Activated CD8-positive, alpha-beta T cell treated with anti-CD3 and anti-CD28 coated beads for 36 hours (primary cell): Measurements from ENCODE around the gene RNF151. TPM values are rescaled to one million over a fixed set of nuclear protein-coding genes. Genes with fewer than 3 reads are reported as not detected.
A peak's percentile ranks its signal among the peaks of the same experiment; 100 is the strongest.

Experiments used
- ATAC-seq: fragments of 200-7000 bp; cut with Tn5 transposase; one replicate; pipeline ENCODE4 v1.10.0; 2021; ENCODE audit warnings: mild to moderate bottlenecking, moderate library complexity
- CTCF ChIA-PET: fragments of 350-600 bp; sonication (Branson Sonifier 250); formaldehyde crosslinking; loops from one replicate; lab custom pipeline; 2021; ENCODE audit warnings: antibody characterized with exemption; lab: Charles Lee
- POLR2A ChIA-PET: fragments of 350-600 bp; sonication (Branson Sonifier 250); formaldehyde crosslinking; loops from one replicate; lab custom pipeline; 2021; ENCODE audit warnings: antibody characterized with exemption; lab: Charles Lee
- DNase-seq: peaks from one replicate; pipeline ENCODE4 v3.0.0-alpha.2; 2020
- H3K27ac Mint-ChIP-seq: one replicate; pipeline ENCODE4 v1.8.0; 2021; ENCODE audit warnings: mild to moderate bottlenecking, mixed read lengths
- H3K27me3 Mint-ChIP-seq: one replicate; pipeline ENCODE4 v1.8.0; 2021; ENCODE audit warnings: mixed read lengths
- H3K36me3 Mint-ChIP-seq: one replicate; pipeline ENCODE4 v1.8.0; 2021; ENCODE audit warnings: low read depth, mixed read lengths
- H3K4me1 Mint-ChIP-seq: one replicate; pipeline ENCODE4 v1.8.0; 2021; ENCODE audit warnings: low read depth, mixed read lengths
- H3K4me3 Mint-ChIP-seq: one replicate; pipeline ENCODE4 v1.8.0; 2021; ENCODE audit warnings: mild to moderate bottlenecking, moderate library complexity, mixed read lengths
- H3K9me3 Mint-ChIP-seq: one replicate; pipeline ENCODE4 v1.8.0; 2021; ENCODE audit warnings: mixed read lengths
- intact Hi-C: fragments of 100-400 bp; cut with micrococcal nuclease; formaldehyde crosslinking; loops from one replicate; pipeline ENCODE4 v1.10.0; 2022
- total RNA-seq, 2 experiments: library from RNA; stranded (reverse); gene quantifications; one replicate each; pipeline ENCODE4 v1.2.3, GENCODE V29; 2021
- TF ChIP-seq, protein P1 (sequence below): fragments of 200-600 bp; IDR thresholded peaks from one replicate; pipeline ENCODE4 v1.8.0; 2022; ENCODE audit warnings: antibody characterized with exemption, mild to moderate bottlenecking

The RNF151 gene
- total RNA-seq, 2 experiments from 2014 or later = not detected

DNA sequence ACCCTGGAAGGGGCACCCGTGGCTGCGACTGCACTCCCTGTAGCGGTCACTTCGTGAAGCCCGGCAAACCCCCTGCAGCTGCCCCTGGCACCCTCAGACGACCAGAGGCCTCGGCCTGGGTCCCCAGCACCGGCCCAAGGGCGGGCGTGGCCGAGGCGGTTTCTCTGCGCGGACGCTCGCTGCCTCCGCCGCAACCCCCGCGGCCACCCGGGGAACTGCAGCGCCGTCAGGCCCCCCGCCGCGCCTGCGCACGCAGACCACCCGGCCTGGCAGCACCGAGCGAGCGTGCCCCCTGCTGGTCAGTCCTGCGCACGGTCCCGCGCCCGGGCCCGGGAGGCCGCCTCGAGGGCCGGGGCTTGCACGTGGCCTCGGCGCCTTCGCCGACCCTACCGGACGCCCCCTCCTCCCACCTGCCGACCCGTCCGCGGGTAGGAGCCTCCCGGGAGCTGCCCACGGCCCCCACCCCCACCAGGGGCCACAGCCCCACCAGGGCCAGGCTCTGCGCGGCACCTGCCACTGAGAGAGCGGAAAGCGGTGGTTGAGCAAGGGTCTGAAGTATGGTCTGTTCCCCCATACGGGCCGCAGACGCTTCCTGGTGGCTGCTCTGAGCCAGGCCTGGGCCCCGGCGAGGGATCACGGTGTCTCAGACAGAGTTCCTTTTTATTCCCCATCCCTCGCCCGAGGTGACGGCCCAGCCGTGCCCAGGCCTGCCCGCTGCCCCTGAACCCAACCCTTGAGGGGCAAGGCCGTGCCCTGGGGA, 36.9 kb upstream of the RNF151 start:
- DNase-seq = peak; percentile 92
- intact Hi-C loops = no loop called here
- POLR2A ChIA-PET = interaction anchor here (0.6 to 1.6 kb wide), 4 partner anchors 22 to 579 kb away, joined by 3 read pairs; partner anchors contain the start of gene TRAF7
- no peak overlapping the region for H3K27ac Mint-ChIP-seq
- no peaks in the 10 kb centered on the region for H3K27me3 Mint-ChIP-seq
- ATAC-seq = peak; percentile 98
- TF ChIP-seq, protein P1, sequence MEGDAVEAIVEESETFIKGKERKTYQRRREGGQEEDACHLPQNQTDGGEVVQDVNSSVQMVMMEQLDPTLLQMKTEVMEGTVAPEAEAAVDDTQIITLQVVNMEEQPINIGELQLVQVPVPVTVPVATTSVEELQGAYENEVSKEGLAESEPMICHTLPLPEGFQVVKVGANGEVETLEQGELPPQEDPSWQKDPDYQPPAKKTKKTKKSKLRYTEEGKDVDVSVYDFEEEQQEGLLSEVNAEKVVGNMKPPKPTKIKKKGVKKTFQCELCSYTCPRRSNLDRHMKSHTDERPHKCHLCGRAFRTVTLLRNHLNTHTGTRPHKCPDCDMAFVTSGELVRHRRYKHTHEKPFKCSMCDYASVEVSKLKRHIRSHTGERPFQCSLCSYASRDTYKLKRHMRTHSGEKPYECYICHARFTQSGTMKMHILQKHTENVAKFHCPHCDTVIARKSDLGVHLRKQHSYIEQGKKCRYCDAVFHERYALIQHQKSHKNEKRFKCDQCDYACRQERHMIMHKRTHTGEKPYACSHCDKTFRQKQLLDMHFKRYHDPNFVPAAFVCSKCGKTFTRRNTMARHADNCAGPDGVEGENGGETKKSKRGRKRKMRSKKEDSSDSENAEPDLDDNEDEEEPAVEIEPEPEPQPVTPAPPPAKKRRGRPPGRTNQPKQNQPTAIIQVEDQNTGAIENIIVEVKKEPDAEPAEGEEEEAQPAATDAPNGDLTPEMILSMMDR = peak; percentile 98
- peak overlapping the region; percentile 67 for H3K4me3 Mint-ChIP-seq
- H3K9me3 Mint-ChIP-seq = no peaks in the 10 kb centered on the region
- H3K36me3 Mint-ChIP-seq = no peaks in the 10 kb centered on the region
- peaks cover 2% of the 10 kb centered on the region for H3K4me1 Mint-ChIP-seq
- CTCF ChIA-PET = interaction anchor here (0.6 to 3.8 kb wide), 23 partner anchors 8 to 458 kb away, joined by 3 to 29 read pairs (median 4); partner anchors contain the start of genes FAHD1, HAGH, NUBP2 and SPSB3

DNA sequence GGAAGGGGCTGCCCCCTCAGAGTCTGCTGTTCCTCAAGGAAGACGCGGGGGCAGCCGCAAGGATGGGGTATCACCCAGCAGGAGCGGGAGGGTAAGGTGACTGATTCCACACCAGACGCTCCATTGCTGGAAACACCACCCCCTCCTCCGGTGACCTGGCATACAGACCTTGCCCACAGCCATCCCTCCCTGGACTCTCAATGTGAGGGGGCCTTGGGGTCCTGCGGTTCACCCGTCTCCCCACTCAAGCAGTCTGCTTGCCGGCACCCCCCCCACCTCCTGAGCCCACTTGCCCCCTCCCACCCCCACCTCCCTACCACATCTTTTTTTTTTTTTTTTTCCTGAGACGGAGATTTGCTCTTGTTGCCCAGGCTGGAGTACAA, 36.3 kb upstream of the RNF151 start:
- Mint-ChIP-seq H3K4me3 (no peak overlapping the region), H3K4me1 (peaks cover 2% of the 10 kb centered on the region), H3K36me3 (no peaks in the 10 kb centered on the region), H3K9me3 (no peaks in the 10 kb centered on the region), H3K27ac (no peak overlapping the region), H3K27me3 (no peaks in the 10 kb centered on the region)
- TF ChIP-seq, protein P1 = no peak
- ChIA-PET POLR2A (interaction anchor here (0.6 to 1.6 kb wide), 3 partner anchors 21 to 579 kb away, joined by 3 read pairs; no protein-coding TSS in a partner anchor), CTCF (interaction anchor here (0.7 to 3.8 kb wide), 10 partner anchors 11 to 148 kb away, joined by 3 to 29 read pairs (median 6); partner anchors contain the start of genes NUBP2 and SPSB3)
- ATAC-seq (no peak), DNase-seq (no peak)
- intact Hi-C loops = no loop called here

DNA sequence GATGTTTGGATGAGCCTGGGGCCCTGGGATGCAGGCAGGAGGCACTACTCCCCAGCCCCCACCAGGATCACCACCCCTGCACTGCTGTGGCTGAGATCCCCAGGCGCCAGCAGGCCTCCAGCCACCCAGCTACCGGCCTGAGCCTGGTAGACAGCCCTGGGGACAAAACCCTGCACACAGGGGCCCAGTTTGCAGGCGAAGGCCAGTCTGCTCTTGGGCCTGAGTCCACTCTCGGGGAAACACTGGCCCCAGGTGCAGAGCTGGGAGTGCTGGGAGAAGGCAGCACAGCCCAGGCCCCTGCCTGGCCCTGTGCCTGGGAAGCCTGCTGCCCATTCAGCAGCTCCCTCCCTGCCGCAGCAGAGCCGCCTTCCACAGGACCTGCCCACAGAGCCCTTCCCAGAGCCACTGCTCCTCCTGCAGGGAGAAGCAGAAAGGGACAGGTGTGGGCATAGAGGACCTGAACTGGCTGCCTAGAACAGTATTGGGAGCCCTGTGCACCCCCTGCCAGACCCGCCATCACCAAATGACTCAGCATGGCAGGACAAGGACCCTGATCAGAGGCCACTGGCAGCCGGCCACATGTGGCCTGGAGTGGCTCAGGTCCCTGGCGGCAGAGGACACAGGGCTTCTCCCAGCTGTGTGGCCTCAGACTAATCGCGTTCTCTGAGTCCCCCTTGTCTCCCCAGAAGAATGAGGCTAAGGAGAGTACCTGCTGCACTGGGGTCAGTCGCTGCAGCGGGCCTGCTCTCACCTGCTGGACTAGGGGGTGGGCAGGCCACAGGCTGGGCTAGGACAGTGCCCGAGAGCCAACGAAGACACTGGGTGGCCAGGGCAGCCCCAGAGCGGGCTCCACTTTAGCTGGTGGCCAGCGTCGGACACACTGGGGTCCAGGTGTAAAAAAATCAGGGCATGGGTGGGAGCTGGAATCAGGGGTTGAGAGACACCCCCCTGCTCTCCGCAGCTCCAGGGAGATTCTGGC, 34.3 kb upstream of the RNF151 start:
- TF ChIP-seq, protein P1 = no peak
- Mint-ChIP-seq H3K4me3 (no peak overlapping the region), H3K4me1 (peaks cover 2% of the 10 kb centered on the region), H3K27ac (no peak overlapping the region), H3K36me3 (no peaks in the 10 kb centered on the region), H3K9me3 (no peaks in the 10 kb centered on the region), H3K27me3 (no peaks in the 10 kb centered on the region)
- ATAC-seq = no peak
- intact Hi-C loops = no loop called here
- ChIA-PET CTCF (no interaction called here), POLR2A (interaction anchor here (0.7 kb wide), 1 partner anchor 33 kb away, joined by 3 read pairs; the partner anchor contains the start of gene RPS2)
- no peak for DNase-seq

DNA sequence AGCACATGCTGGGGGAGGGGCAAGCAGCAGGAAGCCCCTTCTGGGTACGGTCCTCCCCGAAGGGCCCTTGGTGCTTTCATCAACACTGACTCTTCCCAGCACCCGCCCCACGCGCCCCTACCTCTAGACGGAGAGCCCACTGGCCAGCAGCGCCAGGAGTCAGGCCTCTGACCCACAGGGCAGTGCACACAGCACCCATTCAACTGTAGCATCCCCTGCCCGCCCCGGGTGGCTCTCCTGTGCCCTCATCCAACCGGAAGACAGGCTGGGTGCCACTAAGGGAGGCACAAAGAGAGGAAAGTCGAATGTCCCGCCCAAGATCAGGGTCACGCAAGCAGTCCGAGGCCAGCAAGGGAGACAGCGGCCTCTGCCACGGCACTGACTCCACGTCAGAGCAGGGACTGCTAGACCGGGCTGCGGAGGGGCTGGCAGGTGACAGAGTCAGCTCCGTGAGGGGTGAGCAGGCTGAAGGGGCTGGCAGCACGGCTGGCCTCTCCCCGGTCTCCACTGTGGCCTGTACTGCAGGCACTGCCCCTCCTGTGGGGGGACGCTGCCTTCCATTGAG, 33.5 kb upstream of the RNF151 start:
- Mint-ChIP-seq H3K27me3 (no peaks in the 10 kb centered on the region), H3K36me3 (no peaks in the 10 kb centered on the region), H3K4me1 (peaks cover 2% of the 10 kb centered on the region), H3K27ac (no peak overlapping the region), H3K4me3 (no peak overlapping the region), H3K9me3 (no peaks in the 10 kb centered on the region)
- POLR2A ChIA-PET = no interaction called here
- ATAC-seq (no peak), DNase-seq (no peak)
- TF ChIP-seq, protein P1 = no peak
- CTCF ChIA-PET = no interaction called here
- intact Hi-C loops = no loop called here
